MCF 10A (cell line): Measurements from ENCODE around the gene TNIK. TPM values are rescaled to one million over a fixed set of nuclear protein-coding genes. Genes with fewer than 3 reads are reported as not detected.

Experiments
- BruUV-seq: library from RNA; stranded (reverse); fragments of 400-500 nt; replicated peaks from 2 replicates; lab custom pipeline; 2021; lab: Mats Ljungman, UMichigan
- CTCF ChIA-PET: fragments of 300-600 bp; sonication (Branson Sonifier 250); formaldehyde crosslinking; extraction: SDS; loops from one replicate; lab custom pipeline; 2021; ENCODE audit warnings: antibody characterized with exemption, inconsistent platforms; lab: Yijun Ruan, JAX
- POLR2A ChIA-PET: fragments of 300-600, 350-650 bp; sonication (Branson Sonifier 250); formaldehyde crosslinking; extraction: SDS; loops from one replicate; lab custom pipeline; 2020; ENCODE audit warnings: antibody characterized with exemption, inconsistent platforms; lab: Yijun Ruan, JAX
- DNase-seq: peaks from one replicate; pipeline ENCODE4 v3.0.0-alpha.2; 2018; ENCODE audit not compliant: unreplicated experiment
- H3K27ac Mint-ChIP-seq: one replicate; pipeline ENCODE4 v1.8.0; 2022; ENCODE audit warnings: mild to moderate bottlenecking, low read depth, mixed read lengths; ENCODE audit not compliant: unreplicated experiment
- H3K27me3 Mint-ChIP-seq: one replicate; pipeline ENCODE4 v1.8.0; 2022; ENCODE audit warnings: mixed read lengths; ENCODE audit not compliant: insufficient read depth, unreplicated experiment
- H3K36me3 Mint-ChIP-seq: one replicate; pipeline ENCODE4 v1.8.0; 2022; ENCODE audit warnings: mild to moderate bottlenecking, moderate library complexity, mixed read lengths; ENCODE audit not compliant: insufficient read depth, unreplicated experiment
- H3K4me1 Mint-ChIP-seq: one replicate; pipeline ENCODE4 v1.8.0; 2022; ENCODE audit warnings: mixed read lengths; ENCODE audit not compliant: insufficient read depth, unreplicated experiment
- H3K4me3 Mint-ChIP-seq: one replicate; pipeline ENCODE4 v1.8.0; 2022; ENCODE audit warnings: mild to moderate bottlenecking, moderate library complexity, mixed read lengths; ENCODE audit not compliant: unreplicated experiment
- H3K9me3 Mint-ChIP-seq: one replicate; pipeline ENCODE4 v1.8.0; 2022; ENCODE audit warnings: mixed read lengths; ENCODE audit not compliant: unreplicated experiment
- CTCF ChIP-seq: fragments of 200-600 bp; IDR thresholded peaks from one replicate; pipeline ENCODE4 v1.8.0; 2022; ENCODE audit warnings: antibody characterized with exemption, mild to moderate bottlenecking; ENCODE audit not compliant: unreplicated experiment
- intact Hi-C: fragments of 100-400 bp; cut with micrococcal nuclease; formaldehyde crosslinking; loops from 2 replicates; pipeline ENCODE4 v1.14.1; 2022
- total RNA-seq: library from RNA; stranded (reverse); gene quantifications from 2 replicates; pipeline ENCODE4 v1.2.3, GENCODE V29; 2022

The TNIK gene
- total RNA-seq, 1 experiment from 2014 or later = 3.4 TPM

- TF ChIP-seq CTCF = no peak
- ChIA-PET POLR2A (interaction anchor here (0.6 to 4.1 kb wide), 16 partner anchors 10 to 256 kb away, joined by 3 to 36 read pairs (median 4); partner anchors contain the start of gene TNIK), CTCF (interaction anchor here (0.6 to 0.8 kb wide), 2 partner anchors 54 to 177 kb away, joined by 3 read pairs; no protein-coding TSS in a partner anchor)
- no peak for DNase-seq
- peak overlapping the region; percentile 9 for H3K4me3 Mint-ChIP-seq
- H3K27me3 Mint-ChIP-seq = no peaks in the 10 kb centered on the region
- TSS peak; percentile 72 for BruUV-seq
- intact Hi-C loops = loop anchor here (1.0 to 5.0 kb wide), 2 partner anchors 92 to 175 kb away; no protein-coding TSS in a partner anchor
- H3K9me3 Mint-ChIP-seq = no peaks in the 10 kb centered on the region
- H3K4me1 Mint-ChIP-seq = peaks cover 30% of the 10 kb centered on the region
- H3K27ac Mint-ChIP-seq = peak overlapping the region; percentile 83
- no peaks in the 10 kb centered on the region for H3K36me3 Mint-ChIP-seq
Measured at GRCh38 chr3:171283848-171284222, 176.4 kb downstream of the TNIK start.

- TF ChIP-seq CTCF = no peak
- ChIA-PET CTCF (interaction anchor here (0.6 to 0.8 kb wide), 2 partner anchors 55 to 178 kb away, joined by 3 read pairs; no protein-coding TSS in a partner anchor), POLR2A (interaction anchor here (0.8 to 4.1 kb wide), 10 partner anchors 9 to 177 kb away, joined by 3 to 36 read pairs (median 4); partner anchors contain the start of gene TNIK)
- intact Hi-C loops = loop anchor here (5.0 kb wide), 1 partner anchor 91 kb away; no protein-coding TSS in a partner anchor
- H3K4me1 Mint-ChIP-seq = peaks cover 34% of the 10 kb centered on the region
- no peaks in the 10 kb centered on the region for H3K36me3 Mint-ChIP-seq
- H3K27ac Mint-ChIP-seq = no peak overlapping the region
- H3K9me3 Mint-ChIP-seq = no peaks in the 10 kb centered on the region
- no peaks in the 10 kb centered on the region for H3K27me3 Mint-ChIP-seq
- H3K4me3 Mint-ChIP-seq = no peak overlapping the region
- no TSS peak for BruUV-seq
- no peak for DNase-seq
Measured at GRCh38 chr3:171283183-171283847, 176.9 kb downstream of the TNIK start.

- CTCF ChIA-PET = interaction anchor here (0.8 kb wide), 1 partner anchor 97 kb away, joined by 3 read pairs; no protein-coding TSS in a partner anchor
- DNase-seq = no peak
- Mint-ChIP-seq H3K9me3 (no peaks in the 10 kb centered on the region), H3K36me3 (no peaks in the 10 kb centered on the region), H3K4me1 (peaks cover 34% of the 10 kb centered on the region), H3K27ac (peak overlapping the region; percentile 39), H3K27me3 (no peaks in the 10 kb centered on the region), H3K4me3 (no peak overlapping the region)
- POLR2A ChIA-PET = interaction anchor here (2.0 to 2.2 kb wide), 2 partner anchors 12 to 28 kb away, joined by 7 to 11 read pairs; no protein-coding TSS in a partner anchor
- intact Hi-C loops = loop anchor here (5.0 kb wide), 1 partner anchor 90 kb away; no protein-coding TSS in a partner anchor
- no peak for TF ChIP-seq CTCF
- no TSS peak for BruUV-seq
Measured at GRCh38 chr3:171282041-171282440, 178.2 kb downstream of the TNIK start.
